Fibroblast of peridontal ligament (primary cell): ENCODE results near the gene WHAMM.
"Not testable (repeated sequence)": the region's sequence is repeated elsewhere in the genome, so short reads cannot be mapped to it uniquely, and the experiment has no call there.

Experiments used
- DNase-seq: peaks from one replicate; pipeline ENCODE4 v3.0.0-alpha.2; 2010; ENCODE audit errors: extremely low read depth

Gene WHAMM

DNA sequence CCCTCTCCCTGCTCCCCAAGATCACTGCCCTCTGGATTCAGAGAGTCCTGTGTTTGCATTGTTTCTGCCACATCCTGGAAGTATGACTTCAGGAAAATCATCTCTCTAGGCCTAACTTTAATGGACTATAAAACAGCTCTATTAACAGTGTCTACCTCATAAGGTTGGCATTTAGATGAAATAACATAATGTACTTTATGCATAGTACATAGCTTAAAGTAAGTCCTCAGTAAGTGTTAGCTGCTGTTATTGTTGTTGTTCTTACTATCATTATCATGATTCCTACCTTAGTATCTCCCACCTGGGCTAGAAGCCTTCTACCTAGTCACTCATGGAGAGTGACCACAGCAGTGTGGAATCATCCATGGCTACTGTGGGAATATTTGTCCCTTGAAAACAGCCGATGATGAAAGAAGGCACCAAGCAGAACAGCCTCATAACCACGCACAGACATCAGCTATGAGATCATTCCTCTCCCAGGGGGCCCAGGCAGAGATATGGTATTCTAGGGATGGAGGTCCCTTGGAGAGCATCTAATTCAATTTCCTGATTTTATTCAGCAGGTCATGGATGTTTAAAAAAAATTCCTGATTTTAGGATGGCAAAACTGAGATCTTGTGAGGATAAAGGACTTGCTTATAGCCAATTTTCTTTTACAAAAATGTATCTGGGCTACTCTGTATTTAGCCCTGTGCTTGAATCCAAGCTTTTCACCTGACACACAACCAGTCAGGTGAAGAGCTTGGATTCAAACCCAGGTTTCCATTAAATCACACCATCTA, 5.4 kb upstream of the WHAMM start:
- DNase-seq: peak; percentile 19

DNA sequence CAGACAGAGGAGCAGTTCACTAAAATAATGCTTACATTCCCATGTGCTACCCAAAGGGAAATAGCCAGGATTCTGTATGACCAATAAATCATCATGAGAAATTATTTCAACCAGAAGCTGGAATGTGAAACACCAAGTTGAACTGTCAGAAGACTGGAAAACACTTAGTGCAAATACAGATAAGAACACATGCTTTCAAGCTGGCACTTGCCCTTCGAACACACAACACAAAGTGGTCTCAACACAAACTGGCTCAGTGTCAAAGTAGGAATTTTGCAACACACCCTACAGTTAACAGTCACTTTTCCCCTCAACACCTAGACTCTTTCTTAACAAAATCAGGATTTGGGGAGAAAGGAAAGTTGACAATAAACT, 4.9 kb upstream of the WHAMM start:
- peak; percentile 4 for DNase-seq

DNA sequence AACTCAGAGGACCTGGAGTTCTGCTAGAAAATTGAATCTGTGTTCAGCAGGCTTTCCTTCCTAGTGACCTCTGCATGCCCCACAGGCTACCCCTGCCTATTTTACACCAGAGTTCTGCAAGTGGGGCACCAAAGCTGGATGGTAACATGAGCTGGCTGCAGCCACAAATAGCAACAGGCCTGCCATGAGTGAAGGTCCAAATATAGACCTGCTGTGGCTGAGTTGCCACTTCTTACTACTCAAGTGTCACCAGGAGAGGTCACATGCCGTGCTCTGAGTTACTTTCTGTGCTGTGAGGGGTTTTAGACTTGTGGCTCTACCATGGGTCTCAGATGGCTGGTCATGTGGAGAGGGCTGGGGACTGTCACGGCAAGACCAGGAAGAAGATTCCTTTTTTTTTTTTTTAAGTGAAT, 3.4 kb upstream of the WHAMM start, which contains the start of gene FSD2:
Gene FSD2 (minus strand): TSS at position 76 of the 413 bp plus-strand sequence. CDS start 18,679 bp downstream, outside the sequence.
- DNase-seq: no peak

DNA sequence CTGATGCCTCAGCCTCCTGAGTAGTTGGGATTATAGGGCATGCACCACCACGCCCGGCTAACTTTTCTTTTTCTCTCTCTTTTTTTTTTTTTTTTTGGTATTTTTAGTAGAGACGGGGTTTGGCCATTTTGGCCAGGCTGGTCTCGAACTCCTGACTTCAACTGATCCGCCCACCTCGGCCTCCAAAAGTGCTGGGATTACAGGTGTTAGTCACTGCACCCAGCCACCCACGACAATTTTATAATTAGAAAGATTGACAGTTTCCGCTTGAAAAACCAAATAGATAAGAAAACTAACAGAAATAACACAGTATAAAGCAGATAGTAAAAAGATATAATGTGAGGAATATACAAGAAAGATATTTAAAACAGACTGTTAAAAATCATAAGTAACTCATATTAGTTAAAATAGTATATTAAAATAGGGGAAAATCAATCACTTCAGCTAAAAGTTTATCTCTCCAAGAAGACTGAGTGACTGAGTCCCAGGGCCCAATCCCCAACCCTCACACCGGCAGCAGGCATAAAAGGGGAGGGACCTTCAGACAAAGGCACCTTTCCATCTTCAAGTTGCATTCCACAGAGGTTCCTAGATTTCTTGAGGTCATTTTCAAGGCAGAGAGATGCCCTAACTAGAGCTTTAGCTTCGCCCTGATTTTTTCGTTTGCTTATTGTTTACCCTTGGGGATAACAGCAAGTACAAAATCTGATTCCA, 1.4 kb upstream of the WHAMM start:
- DNase-seq: no peak

DNA sequence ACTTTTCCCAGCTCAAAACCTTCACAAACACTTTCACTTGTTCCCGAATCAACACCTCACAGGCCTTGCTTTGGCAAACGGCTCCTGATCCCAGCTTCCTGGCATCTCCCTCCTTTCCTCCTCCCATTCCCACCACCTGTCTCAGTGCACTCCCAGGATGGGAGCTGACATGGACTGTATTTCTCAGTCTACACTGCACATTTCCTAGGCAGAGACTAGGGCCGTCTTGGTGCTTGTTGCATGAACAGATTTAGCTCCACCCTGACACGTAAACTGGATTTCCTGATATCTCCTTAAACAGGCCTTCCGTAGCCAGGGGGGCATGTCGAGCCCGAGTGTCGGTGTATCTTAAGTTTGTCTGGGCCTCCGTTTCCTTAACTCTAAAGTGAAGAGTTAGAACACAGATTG, 790 bp upstream of the WHAMM start:
- DNase-seq: no peak

DNA sequence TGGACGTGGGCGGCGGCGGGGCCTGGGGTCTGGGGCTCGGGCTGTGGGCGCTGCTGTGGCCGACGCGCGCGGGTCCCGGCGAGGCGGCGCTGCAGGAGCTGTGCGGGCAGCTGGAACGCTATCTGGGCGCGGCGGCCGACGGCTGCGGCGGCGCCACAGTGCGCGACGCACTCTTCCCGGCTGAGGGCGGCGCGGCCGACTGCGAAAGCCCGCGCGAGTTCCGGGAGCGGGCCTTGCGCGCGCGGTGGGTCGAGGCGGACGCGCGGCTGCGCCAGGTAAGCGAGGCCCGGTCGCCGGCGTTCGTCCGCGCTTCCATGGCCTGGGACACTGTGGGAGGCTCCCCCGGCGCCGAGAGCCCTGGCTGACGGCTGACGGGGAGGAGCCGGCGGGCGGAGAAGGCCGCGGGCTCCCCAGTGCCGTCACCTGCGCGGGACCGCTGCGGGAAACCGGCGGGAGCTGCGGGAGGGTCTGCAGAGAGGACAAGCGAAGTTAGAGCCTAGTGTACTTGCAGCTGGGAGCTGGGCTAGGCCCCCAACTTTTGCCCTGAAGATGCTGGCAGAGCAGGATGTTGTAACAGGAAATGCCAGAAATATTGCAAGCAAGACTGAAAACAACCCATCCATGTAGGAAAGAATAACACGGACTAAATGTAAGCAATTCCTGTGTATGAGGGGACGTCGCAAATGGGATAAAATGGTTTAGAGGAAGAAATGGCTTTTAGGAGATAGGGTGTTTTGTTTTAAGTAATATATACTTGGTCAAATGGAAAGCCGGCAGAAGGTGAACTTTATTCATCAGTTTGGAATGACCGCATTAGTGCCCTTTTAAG, 847 bp downstream of the WHAMM start:
- DNase-seq: peak; percentile 58

DNA sequence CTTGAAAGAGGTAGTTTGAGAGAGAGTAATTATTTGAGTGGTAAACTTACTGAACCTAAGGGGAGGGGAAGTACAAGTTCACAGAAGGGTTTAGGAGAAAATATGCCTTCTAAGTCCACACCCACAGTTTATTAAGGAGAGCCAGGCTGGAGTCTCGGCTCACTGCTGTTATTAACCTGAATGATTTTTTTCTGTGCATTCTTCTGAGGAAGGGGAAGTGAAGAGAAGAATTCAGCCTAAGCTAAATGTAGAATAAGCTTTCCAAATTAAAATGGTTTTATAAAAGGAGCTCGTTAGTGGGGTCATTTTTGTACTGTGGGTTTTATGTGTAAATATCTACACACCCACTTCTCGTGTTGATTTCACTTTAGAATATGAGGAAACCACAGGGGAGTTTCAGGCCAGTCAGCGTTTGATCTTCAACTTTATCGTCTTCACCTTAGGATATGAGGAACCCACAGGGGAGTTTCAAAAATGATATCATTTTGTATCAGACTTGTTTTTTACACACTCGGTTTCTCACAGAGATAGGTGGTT, 1.5 kb downstream of the WHAMM start:
- DNase-seq: no peak

DNA sequence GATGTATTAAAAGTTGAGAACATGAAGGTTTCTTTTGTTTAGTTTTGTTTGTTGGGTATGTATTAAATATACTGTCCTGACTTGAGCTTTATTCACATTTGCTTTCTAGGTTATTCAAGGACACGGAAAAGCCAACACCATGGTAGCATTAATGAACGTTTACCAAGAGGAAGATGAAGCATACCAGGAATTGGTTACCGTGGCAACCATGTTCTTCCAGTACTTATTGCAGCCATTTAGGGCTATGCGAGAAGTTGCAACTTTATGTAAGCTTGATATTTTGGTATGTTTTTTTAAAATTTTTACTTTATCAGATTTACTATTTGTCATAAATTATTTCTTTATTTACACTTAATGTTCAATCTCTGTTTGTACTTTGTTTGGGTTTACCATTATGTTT, 3.6 kb downstream of the WHAMM start:
- no peak for DNase-seq

DNA sequence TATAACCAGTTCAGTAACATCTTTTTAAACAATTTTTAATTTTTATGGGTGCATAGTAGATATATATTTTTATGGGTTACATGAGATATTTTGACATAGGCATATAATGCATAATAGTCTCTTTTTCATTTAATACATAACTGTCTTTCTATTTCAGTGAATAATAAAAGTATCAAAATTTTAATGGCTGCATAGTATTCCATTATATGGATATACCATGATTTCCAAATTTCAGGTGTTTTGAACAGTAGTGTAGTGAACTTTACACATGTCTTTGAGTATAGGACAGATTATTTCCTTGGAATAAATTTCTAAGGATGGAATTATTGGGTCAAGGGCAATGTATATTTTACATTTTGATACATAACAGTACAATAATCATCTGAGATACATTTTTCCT, 10.7 kb downstream of the WHAMM start:
- no peak for DNase-seq

DNA sequence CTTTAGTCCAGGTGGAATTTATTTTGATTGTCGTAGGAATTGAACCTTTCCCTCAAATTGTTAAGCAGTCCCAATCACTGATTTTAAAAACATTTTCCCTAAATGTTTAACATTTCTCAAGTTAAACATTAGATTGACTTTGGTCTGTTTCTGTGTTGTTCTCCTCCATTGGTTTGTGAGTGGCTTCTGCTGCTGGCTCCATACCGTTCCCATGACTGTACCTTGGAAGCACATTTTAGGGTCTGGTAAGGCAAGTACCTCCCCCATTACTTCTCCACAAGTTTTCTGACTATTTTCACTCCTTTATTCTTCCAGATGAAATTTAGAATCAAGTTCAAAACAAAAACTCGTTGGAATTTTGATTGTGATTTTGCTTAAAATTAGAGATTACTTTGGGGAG, 12.0 kb downstream of the WHAMM start:
- DNase-seq: not testable (repeated sequence)

DNA sequence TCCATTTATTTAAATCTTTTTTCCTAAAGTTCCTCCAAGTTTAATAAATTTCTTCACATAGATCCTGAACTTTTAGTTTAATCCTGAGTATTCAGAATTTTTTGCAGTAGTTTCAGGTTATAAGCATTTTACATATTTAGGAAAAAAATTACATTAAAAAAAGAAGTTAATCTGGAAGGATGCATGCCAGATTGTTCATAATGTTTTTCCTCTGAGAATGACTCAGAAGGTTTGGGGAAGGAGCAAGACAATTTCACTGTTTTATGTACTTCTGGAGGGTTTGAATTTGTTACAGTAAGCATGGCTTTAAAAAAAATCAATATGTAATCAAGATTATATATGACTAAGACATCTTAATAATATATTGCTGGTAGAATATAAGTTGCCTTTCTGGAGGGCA, 12.4 kb downstream of the WHAMM start:
- not testable (repeated sequence) for DNase-seq

DNA sequence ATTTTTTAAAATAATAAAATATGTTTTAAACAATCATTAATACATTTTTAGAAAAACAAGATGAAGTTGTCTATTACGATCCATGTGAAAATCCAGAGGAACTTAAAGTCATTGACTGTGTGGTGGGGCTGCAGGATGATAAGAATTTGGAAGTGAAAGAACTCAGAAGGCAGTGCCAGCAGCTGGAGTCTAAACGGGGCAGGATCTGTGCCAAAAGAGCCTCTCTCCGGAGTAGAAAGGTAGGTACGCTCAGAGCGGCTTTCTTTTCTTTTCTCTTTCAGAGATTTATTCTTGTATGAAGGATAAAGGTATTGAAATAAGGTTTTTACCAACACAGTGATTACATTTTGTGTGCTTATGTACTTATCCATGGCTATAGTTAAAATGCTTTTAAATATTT, 13.6 kb downstream of the WHAMM start:
- DNase-seq: no peak

DNA sequence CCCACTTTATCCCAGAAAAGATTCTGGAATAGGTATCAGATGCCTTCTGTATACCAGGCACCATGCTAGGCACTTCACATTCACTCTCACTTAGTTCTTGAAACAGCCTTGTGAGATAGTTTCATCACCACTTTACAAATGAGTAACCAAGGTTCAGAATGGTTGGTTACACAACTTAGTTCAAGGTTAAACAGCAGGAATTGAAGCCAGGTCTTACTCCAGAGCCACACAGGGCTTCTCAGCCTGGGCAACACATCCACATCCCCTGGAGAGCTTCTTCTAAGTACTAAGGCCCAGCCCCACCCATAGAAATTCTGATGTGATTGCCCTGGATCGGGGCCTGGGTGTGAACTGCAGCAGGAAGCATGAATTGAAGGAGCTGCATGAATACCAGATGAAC, 18.6 kb downstream of the WHAMM start:
- no peak for DNase-seq

DNA sequence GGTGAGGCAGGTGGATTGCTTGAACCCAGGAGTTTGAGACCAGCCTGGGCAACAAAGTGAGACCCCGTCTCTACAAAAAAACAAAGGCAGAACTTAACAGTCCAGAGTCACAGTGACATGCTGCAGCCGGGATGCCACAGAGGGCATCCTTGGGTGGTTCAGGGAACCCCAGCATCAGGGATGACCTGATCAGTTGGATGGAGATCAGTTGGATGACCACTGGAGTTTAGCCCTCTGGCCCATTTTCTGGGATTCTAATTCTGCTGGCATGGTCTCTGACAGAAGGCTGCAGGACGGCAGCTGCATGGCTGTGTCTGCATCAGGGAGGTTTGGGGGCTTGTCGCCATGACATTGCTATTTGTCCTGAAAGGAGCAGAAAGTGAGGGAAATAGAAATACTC, 19.8 kb downstream of the WHAMM start:
- no peak for DNase-seq

DNA sequence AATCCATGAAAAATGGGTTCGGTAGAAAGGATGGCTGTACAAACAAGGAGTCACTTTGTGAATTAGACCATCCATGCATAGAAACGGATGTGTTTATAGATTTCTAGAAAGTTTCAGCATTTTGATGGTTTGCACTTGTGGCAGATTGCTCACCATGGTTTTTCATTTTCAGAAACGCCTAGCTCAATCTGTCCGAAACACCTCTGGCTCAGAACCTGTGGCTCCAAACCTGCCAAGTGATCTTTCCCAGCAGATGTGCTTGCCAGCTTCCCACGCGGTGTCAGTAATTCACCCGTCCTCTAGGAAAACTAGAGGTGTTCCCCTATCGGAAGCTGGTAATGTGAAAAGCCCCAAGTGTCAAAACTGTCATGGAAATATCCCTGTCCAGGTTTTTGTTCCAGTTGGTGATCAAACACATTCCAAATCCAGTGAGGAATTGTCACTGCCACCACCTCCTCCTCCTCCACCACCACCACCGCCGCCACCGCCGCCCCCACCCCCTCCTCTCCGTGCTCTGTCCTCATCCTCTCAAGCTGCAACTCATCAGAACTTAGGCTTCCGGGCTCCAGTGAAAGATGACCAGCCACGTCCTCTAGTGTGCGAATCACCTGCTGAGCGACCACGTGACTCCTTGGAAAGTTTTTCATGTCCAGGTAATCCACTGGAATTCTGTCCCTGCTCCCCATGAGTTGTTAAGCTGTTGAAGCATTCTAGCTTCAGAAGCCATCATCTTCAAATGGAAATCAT, 21.2 kb downstream of the WHAMM start:
- no peak for DNase-seq

DNA sequence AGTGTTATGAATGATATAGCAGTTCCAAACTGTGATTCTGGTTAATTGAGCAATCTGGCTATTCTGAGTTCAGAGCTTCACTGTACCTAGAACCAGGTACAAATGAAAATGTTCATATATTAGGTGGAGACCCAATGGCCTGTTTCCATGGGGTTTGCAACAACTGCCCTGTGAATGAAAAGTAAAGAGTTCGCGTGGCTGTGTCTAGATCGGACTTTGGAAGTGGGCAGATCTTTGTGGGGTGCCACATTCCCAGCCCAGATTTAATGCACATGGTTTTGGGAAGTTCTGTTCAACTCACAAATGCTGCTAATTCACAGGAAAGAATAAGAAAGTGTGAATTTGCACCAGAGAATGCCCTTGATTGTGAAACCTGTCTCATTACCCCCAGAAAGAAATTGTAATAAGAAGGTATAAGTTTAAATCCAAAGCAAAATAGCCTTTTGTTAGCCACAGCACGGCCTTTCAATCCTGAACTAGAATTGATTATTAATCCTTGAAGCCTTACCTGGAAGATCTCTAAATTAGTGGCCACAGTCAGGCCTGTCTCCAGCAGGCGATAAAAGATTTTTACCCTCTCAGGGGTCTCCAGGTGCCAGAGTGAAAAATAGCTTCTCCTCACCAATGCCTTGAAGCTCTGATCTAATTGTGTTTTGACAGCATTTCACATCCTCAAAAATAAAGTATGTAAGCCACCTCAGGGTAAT, 22.6 kb downstream of the WHAMM start:
- DNase-seq: no peak

DNA sequence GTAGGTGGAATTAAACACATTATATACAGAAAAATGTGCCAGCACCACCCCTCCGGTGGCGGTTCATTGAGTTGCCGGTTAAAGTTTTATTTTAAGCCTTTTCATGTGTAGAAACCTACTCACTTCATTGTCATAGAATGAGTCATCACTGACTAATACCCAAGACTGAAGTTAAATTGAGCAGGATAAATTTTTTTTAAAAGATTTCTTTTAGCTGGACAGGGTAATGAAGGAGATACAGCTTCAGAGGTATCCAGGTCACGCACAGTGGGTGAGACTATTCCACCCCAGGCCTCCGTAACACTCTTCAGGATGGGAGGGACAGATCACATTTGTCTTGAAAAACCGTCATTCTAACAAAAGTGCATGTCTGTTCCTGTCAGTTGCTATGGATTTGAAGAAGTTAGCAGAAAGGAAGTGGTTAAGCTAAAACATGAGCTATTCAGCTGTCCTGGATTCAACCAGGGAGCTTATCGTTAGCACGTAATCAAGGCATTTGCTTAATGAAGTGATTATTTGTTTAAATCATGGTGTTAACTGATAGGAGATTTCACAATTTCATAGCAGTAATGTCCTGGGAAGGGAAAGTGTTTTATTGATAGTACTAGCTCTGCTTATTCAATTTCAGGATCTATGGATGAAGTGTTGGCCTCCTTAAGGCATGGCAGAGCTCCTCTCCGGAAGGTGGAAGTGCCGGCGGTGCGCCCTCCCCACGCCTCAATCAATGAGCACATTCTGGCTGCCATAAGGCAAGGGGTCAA, 23.4 kb downstream of the WHAMM start:
- peak; percentile 81 for DNase-seq

DNA sequence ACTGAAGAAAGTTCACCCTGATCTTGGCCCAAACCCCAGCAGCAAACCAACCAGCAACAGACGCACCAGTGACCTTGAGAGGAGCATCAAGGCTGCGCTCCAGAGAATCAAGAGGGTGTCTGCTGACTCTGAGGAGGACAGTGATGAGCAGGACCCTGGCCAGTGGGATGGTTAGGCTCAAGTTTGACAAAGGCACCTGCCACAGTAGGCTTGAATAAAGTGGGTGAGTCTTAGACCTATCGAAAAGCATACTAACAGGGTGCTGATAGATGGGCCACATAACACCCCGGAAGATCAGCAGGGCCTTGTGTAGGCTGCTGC, 23.9 kb downstream of the WHAMM start:
- DNase-seq: no peak

DNA sequence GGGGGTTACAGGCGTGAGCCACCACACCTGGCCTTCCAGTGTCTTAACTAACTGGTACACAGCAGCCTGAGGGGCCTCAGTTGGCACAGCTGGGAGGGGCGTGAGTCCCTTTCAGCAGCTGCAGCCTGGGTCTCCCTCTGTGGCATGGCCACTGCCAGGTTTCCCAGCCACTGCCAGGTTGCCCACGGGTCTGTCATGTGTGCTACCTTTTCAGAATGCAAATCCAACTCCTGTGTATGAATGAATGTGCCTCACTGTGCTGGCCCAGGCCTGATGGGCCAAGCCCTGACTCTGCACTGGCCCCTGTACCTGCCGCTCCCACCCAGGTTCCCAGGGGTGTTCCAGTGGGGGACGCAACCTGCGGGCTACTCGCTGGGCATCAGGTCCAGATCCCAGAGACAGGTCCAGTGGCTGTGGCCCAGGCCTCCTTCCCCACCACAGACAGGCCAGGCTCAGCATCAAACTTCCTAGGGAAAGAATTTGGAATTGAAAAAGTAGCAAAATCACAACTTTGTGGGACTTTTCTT, 26.0 kb downstream of the WHAMM start:
- no peak for DNase-seq
